GM23338 (cell line): ENCODE measurements around the gene PPP4R2.

Experiments
- CREB1 ChIP-seq: fragments of 250-450 bp; sonication (Bioruptor Pico); IDR thresholded peaks from 2 replicates; pipeline ENCODE4 v1.5.0; 2020; ENCODE audit warnings: low read depth, mild to moderate bottlenecking, moderate library complexity
- TF ChIP-seq, protein P1 (sequence below), 2 experiments: fragments of 200-600 bp in 1 of 2; sonication (generic) in 1 of 2; conservative IDR thresholded peaks; 2 replicates each; pipeline versions ENCODE4 v1.5.1 to v1.6.1; 2016 to 2017; ENCODE audit warnings: antibody characterized with exemption in 2 of 2, low read depth in 2 of 2, mild to moderate bottlenecking in 2 of 2, moderate library complexity in 1 of 2

DNA sequence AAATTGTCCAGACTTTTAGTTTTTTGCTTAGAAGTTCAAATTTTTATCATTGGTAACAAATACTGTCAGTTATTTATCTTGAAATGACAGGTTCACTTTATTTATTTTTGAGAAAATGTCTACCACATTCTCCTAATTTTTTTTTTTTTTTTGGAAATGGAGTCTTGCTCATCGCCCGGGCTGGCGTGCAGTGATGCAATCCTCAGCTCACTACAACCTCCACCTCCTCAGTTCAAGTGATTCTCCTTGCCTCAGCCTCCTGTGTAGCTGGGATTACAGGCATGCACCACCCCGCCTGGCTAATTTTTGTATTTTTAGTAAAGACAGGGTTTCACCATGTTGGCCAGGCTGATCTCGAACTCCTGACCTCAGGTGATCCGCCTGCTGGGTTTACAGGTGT, 48.8 kb downstream of the PPP4R2 start:
- TF ChIP-seq, protein P1, sequence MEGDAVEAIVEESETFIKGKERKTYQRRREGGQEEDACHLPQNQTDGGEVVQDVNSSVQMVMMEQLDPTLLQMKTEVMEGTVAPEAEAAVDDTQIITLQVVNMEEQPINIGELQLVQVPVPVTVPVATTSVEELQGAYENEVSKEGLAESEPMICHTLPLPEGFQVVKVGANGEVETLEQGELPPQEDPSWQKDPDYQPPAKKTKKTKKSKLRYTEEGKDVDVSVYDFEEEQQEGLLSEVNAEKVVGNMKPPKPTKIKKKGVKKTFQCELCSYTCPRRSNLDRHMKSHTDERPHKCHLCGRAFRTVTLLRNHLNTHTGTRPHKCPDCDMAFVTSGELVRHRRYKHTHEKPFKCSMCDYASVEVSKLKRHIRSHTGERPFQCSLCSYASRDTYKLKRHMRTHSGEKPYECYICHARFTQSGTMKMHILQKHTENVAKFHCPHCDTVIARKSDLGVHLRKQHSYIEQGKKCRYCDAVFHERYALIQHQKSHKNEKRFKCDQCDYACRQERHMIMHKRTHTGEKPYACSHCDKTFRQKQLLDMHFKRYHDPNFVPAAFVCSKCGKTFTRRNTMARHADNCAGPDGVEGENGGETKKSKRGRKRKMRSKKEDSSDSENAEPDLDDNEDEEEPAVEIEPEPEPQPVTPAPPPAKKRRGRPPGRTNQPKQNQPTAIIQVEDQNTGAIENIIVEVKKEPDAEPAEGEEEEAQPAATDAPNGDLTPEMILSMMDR (conservative IDR thresholded peaks at IDR 0.05; ENCODE audit: low read depth in 2 of 2) = no peak
- no peak for TF ChIP-seq CREB1 (CRISPR knock-in tag)
